ENCODE measurements around the gene RGL3. TPM values are rescaled to one million over a fixed set of nuclear protein-coding genes. Genes with fewer than 3 reads are reported as not detected.
"Not testable (repeated sequence)": the region's sequence is repeated elsewhere in the genome, so short reads cannot be mapped to it uniquely, and the experiment has no call there.

The RGL3 gene
- total RNA-seq, 2 experiments from 2014 or later: not detected

- peak; percentile 92 for DNase-seq
- CTCF ChIA-PET: interaction anchor here (1.3 to 5.4 kb wide), 6 partner anchors 13 to 60 kb away, joined by 3 to 61 read pairs (median 9); partner anchors contain the start of genes ELAVL3, EPOR, ODAD3 and PRKCSH
- Mint-ChIP-seq H3K9me3 (ENCODE audit: low read depth) (no peaks in the 10 kb centered on the region), H3K36me3 (no peaks in the 10 kb centered on the region), H3K4me3 (peak overlapping the region; percentile 59), H3K4me1 (peaks cover 28% of the 10 kb centered on the region), H3K27ac (no peak overlapping the region), H3K27me3 (peaks cover 60% of the 10 kb centered on the region)
- peak; percentile 73 for ATAC-seq
Observed at GRCh38 chr19:11422163-11423065, 3.3 kb upstream of the RGL3 start.

GRCh38 chr19:11421371-11422098, 2.4 kb upstream of the RGL3 start:
- peaks cover 28% of the 10 kb centered on the region for H3K4me1 Mint-ChIP-seq
- H3K4me3 Mint-ChIP-seq: peak overlapping the region; percentile 59
- peaks cover 69% of the 10 kb centered on the region for H3K27me3 Mint-ChIP-seq
- DNase-seq (peak; percentile 72), ATAC-seq (peak; percentile 66)
- no peaks in the 10 kb centered on the region for H3K36me3 Mint-ChIP-seq
- no peaks in the 10 kb centered on the region for H3K9me3 Mint-ChIP-seq (ENCODE audit: low read depth)
- CTCF ChIA-PET: interaction anchor here (1.3 to 5.4 kb wide), 6 partner anchors 13 to 61 kb away, joined by 3 to 61 read pairs (median 9); partner anchors contain the start of genes ELAVL3, EPOR, ODAD3 and PRKCSH
- no peak overlapping the region for H3K27ac Mint-ChIP-seq

GRCh38 chr19:11420429-11421370, 1.6 kb upstream of the RGL3 start:
- Mint-ChIP-seq H3K4me3 (no peak overlapping the region), H3K27ac (no peak overlapping the region), H3K4me1 (peaks cover 28% of the 10 kb centered on the region), H3K36me3 (no peaks in the 10 kb centered on the region), H3K9me3 (ENCODE audit: low read depth) (no peaks in the 10 kb centered on the region), H3K27me3 (peaks cover 76% of the 10 kb centered on the region)
- ATAC-seq: no peak
- CTCF ChIA-PET: interaction anchor here (1.2 to 5.4 kb wide), 7 partner anchors 13 to 74 kb away, joined by 3 to 61 read pairs (median 4); partner anchors contain the start of genes CCDC159, EPOR, ODAD3 and PRKCSH
- no peak for DNase-seq

- CTCF ChIA-PET: interaction anchor here (1.0 kb wide), 1 partner anchor 35 kb away, joined by 6 read pairs; no protein-coding TSS in a partner anchor
- ATAC-seq (no peak), DNase-seq (no peak)
- no peak overlapping the region for H3K4me3 Mint-ChIP-seq
- H3K36me3 Mint-ChIP-seq: no peaks in the 10 kb centered on the region
- H3K4me1 Mint-ChIP-seq: peaks cover 23% of the 10 kb centered on the region
- H3K9me3 Mint-ChIP-seq (ENCODE audit: low read depth): no peaks in the 10 kb centered on the region
- H3K27ac Mint-ChIP-seq: no peak overlapping the region
- H3K27me3 Mint-ChIP-seq: peaks cover 71% of the 10 kb centered on the region
Observed at GRCh38 chr19:11418094-11418548, 993 bp downstream of the RGL3 start.

- CTCF ChIA-PET: interaction anchor here (1.0 kb wide), 1 partner anchor 66 kb away, joined by 5 read pairs; no protein-coding TSS in a partner anchor
- DNase-seq (no peak), ATAC-seq (no peak)
- Mint-ChIP-seq H3K4me1 (peaks cover 9% of the 10 kb centered on the region), H3K9me3 (ENCODE audit: low read depth) (no peaks in the 10 kb centered on the region), H3K27me3 (peaks cover 57% of the 10 kb centered on the region), H3K36me3 (no peaks in the 10 kb centered on the region), H3K27ac (no peak overlapping the region), H3K4me3 (no peak overlapping the region)
Observed at GRCh38 chr19:11416346-11417052, 2.6 kb downstream of the RGL3 start.

- CTCF ChIA-PET: no interaction called here
- peaks cover 47% of the 10 kb centered on the region for H3K27me3 Mint-ChIP-seq
Observed at GRCh38 chr19:11414544-11414943, 4.6 kb downstream of the RGL3 start.

GRCh38 chr19:11410682-11411081, 8.4 kb downstream of the RGL3 start:
- no peak for DNase-seq
- H3K36me3 Mint-ChIP-seq: no peaks in the 10 kb centered on the region
- ATAC-seq: no peak
- H3K4me1 Mint-ChIP-seq: no peaks in the 10 kb centered on the region
- CTCF ChIA-PET: no interaction called here
- H3K4me3 Mint-ChIP-seq: no peak overlapping the region
- H3K9me3 Mint-ChIP-seq (ENCODE audit: low read depth): no peaks in the 10 kb centered on the region
- peaks cover 30% of the 10 kb centered on the region for H3K27me3 Mint-ChIP-seq
- no peak overlapping the region for H3K27ac Mint-ChIP-seq

More at GRCh38 chr19:11414544-11414943, 4.6 kb downstream of the RGL3 start:
- Mint-ChIP-seq H3K36me3 (no peaks in the 10 kb centered on the region), H3K4me3 (no peak overlapping the region), H3K27ac (no peak overlapping the region), H3K4me1 (no peaks in the 10 kb centered on the region), H3K9me3 (ENCODE audit: low read depth) (no peaks in the 10 kb centered on the region)
- DNase-seq (no peak), ATAC-seq (no peak)

GRCh38 chr19:11408591-11408990, 10.5 kb downstream of the RGL3 start:
- H3K36me3 Mint-ChIP-seq: no peaks in the 10 kb centered on the region
- CTCF ChIA-PET: no interaction called here
- no peak overlapping the region for H3K4me3 Mint-ChIP-seq
- H3K9me3 Mint-ChIP-seq (ENCODE audit: low read depth): no peaks in the 10 kb centered on the region
- no peak for DNase-seq
- H3K27ac Mint-ChIP-seq: no peak overlapping the region
- ATAC-seq: no peak
- peaks cover 29% of the 10 kb centered on the region for H3K27me3 Mint-ChIP-seq
- no peaks in the 10 kb centered on the region for H3K4me1 Mint-ChIP-seq

GRCh38 chr19:11406703-11407236, 12.3 kb downstream of the RGL3 start:
- not testable (repeated sequence) for ATAC-seq
- CTCF ChIA-PET: interaction anchor here (0.9 kb wide), 1 partner anchor 14 kb away, joined by 3 read pairs; no protein-coding TSS in a partner anchor

GRCh38 chr19:11405846-11406643, 13.1 kb downstream of the RGL3 start:
- H3K4me3 Mint-ChIP-seq: no peak overlapping the region
- CTCF ChIA-PET: interaction anchor here (0.6 to 1.3 kb wide), 3 partner anchors 24 to 170 kb away, joined by 3 to 4 read pairs (median 3); no protein-coding TSS in a partner anchor
- peaks cover 26% of the 10 kb centered on the region for H3K27me3 Mint-ChIP-seq
- H3K4me1 Mint-ChIP-seq: no peaks in the 10 kb centered on the region
- ATAC-seq (no peak), DNase-seq (no peak)
- no peaks in the 10 kb centered on the region for H3K9me3 Mint-ChIP-seq (ENCODE audit: low read depth)
- no peak overlapping the region for H3K27ac Mint-ChIP-seq
- H3K36me3 Mint-ChIP-seq: no peaks in the 10 kb centered on the region

More at GRCh38 chr19:11406703-11407236, 12.3 kb downstream of the RGL3 start:
- not testable (repeated sequence) for H3K27ac Mint-ChIP-seq; H3K36me3 Mint-ChIP-seq; H3K4me1 Mint-ChIP-seq; H3K4me3 Mint-ChIP-seq; DNase-seq; H3K9me3 Mint-ChIP-seq (ENCODE audit: low read depth)
- peaks cover 29% of the 10 kb centered on the region for H3K27me3 Mint-ChIP-seq

- Mint-ChIP-seq H3K4me3 (no peak overlapping the region), H3K36me3 (no peaks in the 10 kb centered on the region), H3K9me3 (ENCODE audit: low read depth) (no peaks in the 10 kb centered on the region), H3K27ac (no peak overlapping the region), H3K27me3 (peaks cover 24% of the 10 kb centered on the region), H3K4me1 (no peaks in the 10 kb centered on the region)
- ATAC-seq: no peak
- CTCF ChIA-PET: no interaction called here
- no peak for DNase-seq
Observed at GRCh38 chr19:11404588-11405222, 14.4 kb downstream of the RGL3 start.

Measured in activated CD8-positive, alpha-beta memory T cell treated with anti-CD3 and anti-CD28 coated beads, Interleukin-2, amount 10 ng/mL, durations not matched to agents 7 days and 5 days (primary cell).